Measurements from ENCODE around the gene ELMOD2.
"Not testable (repeated sequence)": the region's sequence is repeated elsewhere in the genome, so short reads cannot be mapped to it uniquely, and the experiment has no call there.

The ELMOD2 gene
- 9.7 to 18.4 reads per million in 2 donors for total RNA-seq

GRCh38 chr4:140523857-140524742, at the start of gene ELMOD2:
TSS of gene ELMOD2 (plus strand) at chr4:140524168. CDS start at chr4:140525429, 1,261 bp downstream.
- peak; percentile 94 to 99 (median 96) for DNase-seq

- no peak for DNase-seq
Observed at GRCh38 chr4:140483445-140483844, 40.5 kb upstream of the ELMOD2 start.

- DNase-seq: no peak
Observed at GRCh38 chr4:140485939-140486338, 38.0 kb upstream of the ELMOD2 start.

DNA sequence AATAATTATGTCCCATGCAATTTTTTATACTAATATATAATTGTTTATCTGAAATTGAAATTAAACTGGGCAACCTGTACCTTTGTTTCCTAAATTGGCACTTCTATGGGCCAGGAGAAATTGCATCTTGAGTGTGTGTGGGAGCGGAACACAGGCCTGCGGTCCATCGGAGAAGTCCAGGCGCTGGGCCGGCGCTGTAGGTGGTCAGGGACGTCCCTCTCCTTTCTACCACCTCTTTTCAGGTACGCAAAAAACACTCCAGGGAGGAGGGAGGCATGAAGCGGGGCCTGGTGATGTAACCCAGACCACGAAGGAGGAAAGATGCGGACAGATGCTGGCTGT, 26.6 kb upstream of the ELMOD2 start:
- no peak for DNase-seq

DNA sequence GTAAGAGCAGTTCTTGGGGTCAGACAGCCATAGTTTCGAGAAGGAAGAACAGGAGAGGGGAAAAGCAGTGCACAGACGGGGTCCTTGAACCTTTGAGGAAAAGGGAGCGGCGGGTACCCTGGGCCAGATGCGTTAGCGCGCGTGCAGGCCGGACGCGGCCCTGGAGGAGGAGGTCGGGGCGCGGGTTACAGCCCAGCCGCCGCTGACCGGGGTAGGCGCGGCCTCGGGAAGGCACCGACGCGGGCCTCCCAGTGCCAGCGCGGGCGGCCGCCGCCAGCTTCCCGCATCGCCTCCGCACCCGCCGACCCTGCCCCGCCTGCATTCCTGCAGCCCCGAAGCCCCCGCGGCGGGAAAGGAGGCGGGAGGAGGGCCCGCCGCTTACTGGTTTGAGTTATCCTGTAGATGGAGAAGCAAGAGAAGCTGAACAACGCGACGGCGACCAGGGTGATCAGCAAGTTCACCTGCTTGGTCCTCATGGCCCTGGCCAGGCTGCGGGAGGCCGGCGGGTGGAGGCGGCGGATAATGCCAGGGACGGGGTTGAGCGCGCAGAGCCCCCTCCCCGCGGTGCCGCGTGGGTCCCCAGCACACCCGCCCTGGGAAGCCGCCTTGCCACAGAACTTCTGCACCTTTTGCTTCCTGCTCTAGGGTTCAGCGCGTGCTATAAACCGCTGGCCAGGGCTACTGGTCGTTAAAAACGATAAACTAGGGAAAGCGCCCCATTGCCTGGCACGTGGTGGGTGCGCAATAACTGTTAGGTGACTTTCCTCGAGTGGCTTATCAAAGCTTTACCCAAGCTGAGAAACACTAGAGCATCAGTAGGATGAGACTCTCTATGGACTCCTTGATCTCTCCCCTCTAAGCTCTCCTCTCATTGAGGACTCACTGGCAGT, 26.0 kb upstream of the ELMOD2 start, which contains the start of gene MGAT4D:
Gene MGAT4D (minus strand): TSS at position 547 of the 890 bp plus-strand sequence. CDS start 71 bp downstream, at position 476.
- peak in 1 of 5 experiments; percentile 8 for DNase-seq

- no peak for DNase-seq
Observed at GRCh38 chr4:140499391-140499790, 24.6 kb upstream of the ELMOD2 start.

GRCh38 chr4:140504261-140504660, 19.7 kb upstream of the ELMOD2 start:
- no peak for DNase-seq

DNA sequence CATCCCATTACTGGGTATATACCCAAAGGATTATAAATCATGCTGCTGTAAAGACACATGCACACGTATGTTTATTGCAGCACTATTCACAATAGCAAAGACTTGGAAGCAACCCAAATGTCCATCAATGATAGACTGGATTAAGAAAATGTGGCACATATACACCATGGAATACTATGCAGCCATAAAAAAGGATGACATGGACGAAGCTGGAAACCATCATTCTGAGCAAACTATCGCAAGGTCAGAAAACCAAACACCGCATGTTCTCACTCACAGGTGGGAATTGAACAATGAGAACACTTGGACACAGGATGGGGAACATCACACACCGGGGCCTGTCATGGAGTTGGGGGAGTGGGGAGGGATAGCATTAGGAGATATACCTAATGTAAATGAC, 10.2 kb upstream of the ELMOD2 start:
- DNase-seq: not testable (repeated sequence)

- DNase-seq: no peak
Observed at GRCh38 chr4:140515423-140515822, 8.5 kb upstream of the ELMOD2 start.

- DNase-seq: no peak
Observed at GRCh38 chr4:140523370-140523856, 555 bp upstream of the ELMOD2 start.

- no peak for DNase-seq
Observed at GRCh38 chr4:140529434-140529833, 5.5 kb downstream of the ELMOD2 start.

- no peak for DNase-seq
Observed at GRCh38 chr4:140533951-140534480, 10.0 kb downstream of the ELMOD2 start.

DNA sequence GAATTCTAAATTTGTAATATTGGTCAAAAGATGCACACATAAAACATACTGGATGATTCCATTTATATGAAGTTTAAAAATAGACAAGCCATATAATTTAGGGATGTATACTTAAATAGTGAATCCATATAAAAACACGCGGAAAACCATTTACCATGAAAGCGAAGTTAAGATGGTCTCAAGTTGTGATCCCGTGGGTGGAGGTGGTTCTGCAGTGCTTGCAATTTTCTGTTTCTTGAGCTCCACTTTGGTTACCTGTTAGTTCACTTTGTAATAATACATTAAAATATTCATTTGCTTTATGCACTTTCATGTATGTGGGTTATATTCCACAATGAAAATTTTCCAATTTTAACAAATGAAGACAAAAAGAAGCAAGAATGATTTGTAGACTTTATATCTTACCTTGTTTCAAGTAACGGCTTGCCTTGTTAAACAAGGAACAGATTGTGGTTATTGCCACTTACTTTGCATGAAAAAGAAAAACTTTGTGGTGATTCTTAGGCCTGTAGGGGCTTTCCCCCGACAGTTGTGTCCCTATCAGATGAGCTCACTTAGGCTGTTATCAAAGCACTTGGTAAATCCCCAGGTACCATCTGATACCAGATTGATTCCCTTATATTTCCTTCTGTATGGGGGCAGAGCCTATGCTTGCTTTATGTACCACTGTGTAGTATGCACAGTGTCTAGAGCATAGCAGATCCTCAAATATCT, 32.6 kb downstream of the ELMOD2 start:
- DNase-seq: peak in 2 of 5 experiments; percentile 27 to 91

GRCh38 chr4:140557831-140558435, 34.0 kb downstream of the ELMOD2 start:
- no peak for DNase-seq

DNA sequence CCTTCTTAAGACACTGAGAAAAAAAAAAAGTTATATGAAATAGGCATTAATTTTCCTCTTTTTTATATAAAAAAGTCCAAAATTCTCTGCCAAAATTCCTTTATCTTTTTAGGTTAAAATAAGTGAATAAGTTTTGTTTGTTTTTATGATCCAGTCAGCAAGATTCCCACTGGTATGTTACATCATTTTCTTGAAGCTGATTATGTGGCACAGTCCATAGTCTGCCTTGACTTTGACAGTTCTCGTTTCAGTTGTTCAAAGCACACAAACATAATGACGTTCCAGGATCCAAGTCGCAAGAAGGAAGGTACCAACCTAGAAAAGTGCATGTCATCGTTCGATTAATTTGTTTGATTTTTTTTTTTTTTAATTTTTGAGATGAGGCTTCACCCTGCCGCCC, 35.7 kb downstream of the ELMOD2 start:
- no peak for DNase-seq

- no peak for DNase-seq
Observed at GRCh38 chr4:140568507-140569306, 44.7 kb downstream of the ELMOD2 start, which contains the start of gene UCP1. TSS of gene UCP1 (minus strand) at chr4:140568961. CDS start at chr4:140568729, 232 bp downstream.

- DNase-seq: no peak
Observed at GRCh38 chr4:140569307-140569638, 45.3 kb downstream of the ELMOD2 start.

DNA sequence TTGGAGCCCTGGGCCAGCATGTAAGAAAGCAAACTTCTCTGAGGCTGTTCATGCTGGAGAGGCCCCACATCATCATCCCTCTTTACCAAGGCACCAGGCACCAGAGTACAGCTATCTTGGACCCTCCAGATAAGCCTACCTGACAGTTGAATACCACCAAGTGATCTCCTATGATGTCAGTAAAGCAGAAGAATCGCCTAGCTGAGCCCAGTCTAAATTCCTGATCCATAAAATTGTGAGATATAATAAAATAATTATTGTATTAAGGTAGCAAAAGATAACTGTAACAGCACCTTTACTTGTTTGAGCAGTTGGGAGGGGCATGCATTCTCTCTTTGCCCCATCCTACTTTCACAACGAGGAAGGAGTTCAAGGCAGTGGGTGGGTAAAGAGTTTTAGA, 47.7 kb downstream of the ELMOD2 start:
- no peak for DNase-seq

GRCh38 chr4:140575489-140575888, 51.5 kb downstream of the ELMOD2 start:
- no peak for DNase-seq

DNA sequence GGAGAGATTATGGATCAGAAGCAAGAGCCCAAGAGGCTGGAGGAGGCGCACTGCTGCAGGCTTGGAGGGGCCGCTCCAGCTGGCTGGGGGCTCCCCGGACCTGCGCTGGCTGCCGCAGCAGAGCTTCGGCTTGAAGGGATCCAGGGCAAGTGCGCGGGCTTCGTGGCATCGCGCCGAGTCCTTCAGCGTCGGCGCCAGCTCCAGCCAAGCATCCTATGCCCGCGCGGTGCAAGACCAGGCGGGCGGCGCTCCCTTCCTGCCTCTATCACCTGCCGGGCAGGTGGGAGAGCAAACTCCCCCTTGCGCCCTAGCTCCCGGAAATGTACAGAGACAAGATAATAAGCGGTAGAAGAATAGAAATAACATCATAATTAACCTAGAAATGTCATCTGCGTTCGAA, 55.3 kb downstream of the ELMOD2 start:
- DNase-seq: no peak

DNA sequence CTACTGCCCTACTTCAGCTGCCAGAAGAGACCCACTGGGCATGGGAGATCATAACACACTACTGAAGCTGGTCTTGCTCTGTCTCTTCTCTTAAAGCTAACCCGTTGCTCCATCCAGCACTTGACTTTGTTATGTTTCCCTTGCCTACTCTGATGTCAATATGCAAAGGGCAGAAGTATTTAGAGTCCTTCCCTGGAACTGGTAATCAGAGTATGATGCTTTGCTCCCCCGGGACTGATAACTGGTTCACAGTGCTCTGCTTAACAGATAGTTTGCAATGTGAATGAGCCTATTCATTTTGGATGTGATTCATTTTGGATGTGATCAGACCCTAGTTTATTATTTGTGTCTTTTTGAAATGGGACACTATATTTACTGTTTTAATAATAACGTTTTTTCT, 57.1 kb downstream of the ELMOD2 start:
- DNase-seq: no peak

Data from T-helper 2 cell (primary cell).